Heart left ventricle (tissue), 16 donors: ENCODE measurements around the gene OBP2A. TPM values are rescaled to one million over a fixed set of nuclear protein-coding genes. Genes with fewer than 3 reads are reported as not detected.

Source experiments
- ATAC-seq, 4 donors: fragments of 200-7000 bp; cut with Tn5 transposase; one replicate each; pipeline ENCODE4 v1.9.1; 2020 to 2022; ENCODE audit warnings: moderate library complexity in 4 of 4, mild to moderate bottlenecking in 3 of 4, moderate number of reproducible peaks in 1 of 4
- DNase-seq, 5 donors: peaks; one replicate each; pipeline ENCODE4 v3.0.0-alpha.2; 2020
- H3K27ac ChIP-seq, 12 donors: fragments of 200-600 bp; sonication (generic) in 4 of 12; one replicate each; pipeline versions ENCODE4 v1.5.0 to v1.8.0; 2016 to 2022; ENCODE audit warnings: mild to moderate bottlenecking in 2 of 12
- H3K27me3 ChIP-seq, 9 donors: fragments of 200-600 bp; sonication (generic) in 2 of 9; one replicate each; pipeline versions ENCODE4 v1.5.1 to v1.8.0; 2016 to 2022; ENCODE audit warnings: mild to moderate bottlenecking in 3 of 9
- H3K36me3 ChIP-seq, 9 donors: fragments of 200-600 bp; sonication (generic) in 2 of 9; one replicate each; pipeline versions ENCODE4 v1.5.0 to v1.8.0; 2018 to 2022; ENCODE audit warnings: mild to moderate bottlenecking in 2 of 9
- H3K4me1 ChIP-seq, 12 donors: fragments of 200-600 bp; sonication (generic) in 4 of 12; one replicate each; pipeline versions ENCODE4 v1.5.0 to v1.8.0; 2016 to 2022; ENCODE audit warnings: mild to moderate bottlenecking in 3 of 12
- H3K4me3 ChIP-seq, 12 donors: fragments of 200-600 bp; sonication (generic) in 4 of 12; one replicate each; pipeline versions ENCODE4 v1.5.0 to v1.8.0; 2017 to 2022; ENCODE audit warnings: mild to moderate bottlenecking in 9 of 12, moderate library complexity in 4 of 12
- H3K9me3 ChIP-seq, 12 donors: fragments of 200-600 bp; sonication (generic) in 4 of 12; one replicate each; pipeline versions ENCODE4 v1.5.0 to v1.8.0; 2016 to 2022; ENCODE audit warnings: mild to moderate bottlenecking in 1 of 12
- CTCF ChIP-seq, 12 donors: fragments of 200-600 bp; sonication (generic) in 4 of 12; IDR thresholded peaks; one replicate each; pipeline versions ENCODE4 v1.5.0 to v1.8.0; 2018 to 2022; ENCODE audit warnings: antibody characterized with exemption in 12 of 12, mild to moderate bottlenecking in 5 of 12
- POLR2A ChIP-seq, 2 donors: fragments of 450-650 bp; IDR thresholded peaks; one replicate each; pipeline ENCODE4 v1.6.1; 2017; ENCODE audit warnings: antibody characterized with exemption in 2 of 2, mild to moderate bottlenecking in 2 of 2, moderate library complexity in 2 of 2
- WGBS, 4 donors: extraction: QIAGEN DNeasy Blood & Tissue Kit in 2 of 4; methylation state at CpG; one replicate each; pipeline versions ENCODE4 v1.1.5 to v1.1.7; 2013 to 2018; 5-methylcytosine and 5-hydroxymethylcytosine counted together
- intact Hi-C, 10 donors: fragments of 100-400 bp; cut with DNase I; formaldehyde crosslinking; loops; one replicate each; pipeline versions ENCODE4 v1.11.1 to v1.14.2; 2022
- polyA plus RNA-seq, 2 donors: library from polyadenylated mRNA; stranded (reverse); fragments of 200-250 nt; gene quantifications; one replicate each; pipeline ENCODE4 v1.2.3, GENCODE V29; 2013
- total RNA-seq, 9 donors: library from RNA; depleted of rRNA in 2 of 9; stranded (reverse); fragments of >200 nt in 2 of 9; fragmentation: NEBNext Ultra II Directional in 3 of 9; extraction: Animal tissue kit (Norgen Biotek cat#: 25700) in 3 of 9; gene quantifications; one replicate each; pipeline versions ENCODE4 v1.1.0 to v1.2.4, GENCODE V29; 2016 to 2023
- donor health status: ischemic (EF 13 %, LVEDD 7.1; RV severe dilation, severe dysfunction).
- donor health status: healthy with polysubstance abuse.
- donor health status: DM: no; HTN: yes; CAD: no.
- donor health status: DM: no; HTN: no; CAD: no.
- donor health status: ischemic (EF 25% LVEDD 6.9; RV normal size, moderate dysfunction).
- donor health status: ischemic (EF 25% LVEDD 5.7; RV mildly dilated, moderate dysfunction).
- donor health status: healthy.
- donor health status: DM: yes; HTN: yes; CAD: no.
- donor health status: ischemic (EF 35%, LVEDD 5.7; RV mildly dilated, moderate dysfunction).
- donor health status: nonischemic (EF 11% LVEDD 7.7; RV severe dilation, severe dysfunction).
- donor health status: DM: yes; HTN: yes; CAD: no.
- donor health status: PGD.
- donor health status: ischemic (EF 29% LVEDD 5.4; RV normal size, mild dysfunction).
- donor health status: nonischemic (EF 23%, LVEDD 6.1; RV moderate dilation, normal function).

The OBP2A gene
- total and polyA plus RNA-seq, 11 donors = not detected

DNA sequence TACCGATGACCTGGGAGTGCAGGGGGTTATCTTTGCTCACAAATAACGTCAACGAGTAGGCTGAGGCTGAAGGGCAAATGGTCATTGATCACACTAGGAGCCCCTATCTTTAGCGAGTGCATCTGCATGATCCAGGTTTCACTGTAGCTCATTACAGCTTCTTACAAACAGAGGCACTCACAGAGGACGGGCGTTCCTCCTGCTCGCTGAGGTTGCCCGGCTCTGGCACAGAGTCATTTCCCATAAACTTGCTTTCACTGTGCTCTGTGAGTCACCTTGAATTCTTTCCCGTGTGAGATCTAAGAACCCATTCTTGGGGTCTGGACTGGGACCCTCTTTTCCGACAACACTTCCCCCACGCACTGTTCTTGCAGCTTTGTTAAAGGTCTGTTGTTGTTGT lies 13.7 kb downstream of the OBP2A start:
- Histone ChIP-seq H3K36me3 (no peaks in the 10 kb centered on the region), H3K27me3 (peaks cover 0 to 18% (median 0%) of the 10 kb centered on the region in 9 donors)

DNA sequence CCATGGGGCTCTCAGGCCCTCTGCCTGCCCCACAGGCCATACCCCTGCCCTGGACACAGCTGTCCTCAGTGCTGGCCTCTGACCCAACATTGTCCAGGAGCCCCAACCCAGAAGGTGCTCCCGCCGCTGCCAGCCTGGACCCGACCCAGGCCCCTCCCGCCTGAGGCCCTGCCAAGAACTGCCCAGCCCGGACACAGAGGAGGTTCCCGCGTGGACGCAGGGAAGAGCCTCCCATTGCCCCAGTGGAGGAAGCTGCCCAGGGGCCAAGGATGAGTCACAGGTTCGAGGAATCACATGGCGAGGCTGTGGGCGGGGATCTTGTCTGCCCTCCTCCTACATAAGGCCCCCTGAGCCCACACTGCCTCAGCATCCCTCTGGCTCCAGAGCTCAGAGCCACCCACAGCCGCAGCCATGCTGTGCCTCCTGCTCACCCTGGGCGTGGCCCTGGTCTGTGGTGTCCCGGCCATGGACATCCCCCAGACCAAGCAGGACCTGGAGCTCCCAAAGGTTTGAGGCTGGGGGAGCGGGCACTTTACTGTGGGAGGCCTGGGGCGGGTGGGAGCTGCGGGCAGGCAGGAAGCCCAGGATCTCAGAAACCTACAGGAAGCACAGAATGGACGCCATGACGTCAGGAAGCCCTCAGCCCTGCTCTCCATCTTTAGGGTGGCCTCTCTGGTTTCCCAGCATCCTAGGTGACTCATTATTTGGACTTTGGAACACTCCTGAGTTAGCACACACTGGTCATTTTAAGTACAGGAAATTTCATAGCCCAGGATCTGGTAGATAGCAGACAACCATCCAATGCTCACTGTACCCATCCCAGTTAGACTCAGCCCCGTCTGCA lies 15.7 kb downstream of the OBP2A start, which contains the start of gene PAEP:
Gene PAEP (plus strand): TSS at position 366 of the 844 bp plus-strand sequence.
- no peaks in the 10 kb centered on the region for H3K4me1 ChIP-seq
- H3K27ac ChIP-seq = no peak within 1 kb of the TSS
- no peaks in the 10 kb centered on the region for H3K36me3 ChIP-seq
- H3K27me3 ChIP-seq = peaks cover 0 to 31% (median 0%) of the 10 kb centered on the region in 9 donors
- TF ChIP-seq CTCF (IDR thresholded peaks at IDR 0.05) = no peak
- TF ChIP-seq POLR2A (IDR thresholded peaks at IDR 0.05) = no peak
- DNase-seq (no peak), ATAC-seq (no peak)
- 82 to 87% (median 86%) methylated on average over 3 to 20 of the region's 20 CpGs for WGBS, 4 donors
- intact Hi-C loops = no loop called here
- H3K9me3 ChIP-seq = peaks cover 0 to 3% (median 0%) of the 10 kb centered on the region in 12 donors
- H3K4me3 ChIP-seq = no peak within 1 kb of the TSS

More for the DNA sequence above, 13.7 kb downstream of the OBP2A start:
- Histone ChIP-seq H3K27ac (no peak overlapping the region), H3K4me3 (no peak overlapping the region), H3K4me1 (no peaks in the 10 kb centered on the region), H3K9me3 (peaks cover 0 to 5% (median 0%) of the 10 kb centered on the region in 12 donors)
- 25 to 38% (median 32%) methylated on average over 11 of the region's 11 CpGs for WGBS, 4 donors
- DNase-seq (no peak), ATAC-seq (no peak)
- TF ChIP-seq POLR2A (IDR thresholded peaks at IDR 0.05) (no peak), CTCF (IDR thresholded peaks at IDR 0.05) (no peak)
- intact Hi-C loops = no loop called here

DNA sequence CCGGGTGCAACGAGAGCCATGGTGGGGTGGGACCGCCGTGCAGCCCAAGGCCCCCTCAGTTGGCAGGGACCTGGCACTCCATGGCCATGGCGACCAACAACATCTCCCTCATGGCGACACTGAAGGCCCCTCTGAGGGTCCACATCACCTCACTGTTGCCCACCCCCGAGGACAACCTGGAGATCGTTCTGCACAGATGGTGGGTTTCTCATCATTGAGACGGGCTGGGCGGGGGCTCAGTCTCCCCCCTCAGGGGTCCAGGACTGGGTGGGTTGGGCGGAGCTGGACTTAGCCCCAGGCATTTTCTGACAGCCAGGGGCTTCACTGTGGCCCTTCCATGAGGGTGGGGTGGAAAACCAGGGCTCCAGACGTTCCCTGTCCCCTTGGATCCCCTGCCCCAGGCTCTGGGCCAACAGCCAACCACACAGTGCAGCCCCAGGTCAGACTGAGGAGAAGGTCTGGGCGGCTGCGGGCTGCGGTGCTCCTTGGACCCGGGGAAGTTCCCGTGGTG lies 16.4 kb downstream of the OBP2A start:
- intact Hi-C loops = no loop called here
- H3K36me3 ChIP-seq = no peaks in the 10 kb centered on the region
- H3K9me3 ChIP-seq = peaks cover 0 to 3% (median 0%) of the 10 kb centered on the region in 12 donors
- H3K4me3 ChIP-seq = no peak overlapping the region
- DNase-seq (no peak), ATAC-seq (no peak)
- no peak for TF ChIP-seq CTCF (IDR thresholded peaks at IDR 0.05)
- TF ChIP-seq POLR2A (IDR thresholded peaks at IDR 0.05) = no peak
- H3K27me3 ChIP-seq = peaks cover 0 to 31% (median 0%) of the 10 kb centered on the region in 9 donors
- WGBS, 4 donors = 84 to 96% (median 90%) methylated on average over 7 to 17 of the region's 17 CpGs
- no peak overlapping the region for H3K27ac ChIP-seq
- H3K4me1 ChIP-seq = no peaks in the 10 kb centered on the region

GRCh38 chr9:135563039-135563476 lies 17.1 kb downstream of the OBP2A start:
- Histone ChIP-seq H3K27me3 (peaks cover 0 to 31% (median 0%) of the 10 kb centered on the region in 9 donors), H3K9me3 (peaks cover 0 to 3% (median 0%) of the 10 kb centered on the region in 12 donors), H3K4me3 (no peak overlapping the region), H3K4me1 (no peaks in the 10 kb centered on the region), H3K36me3 (no peaks in the 10 kb centered on the region), H3K27ac (no peak overlapping the region)
- TF ChIP-seq CTCF (IDR thresholded peaks at IDR 0.05) (no peak), POLR2A (IDR thresholded peaks at IDR 0.05) (no peak)
- DNase-seq = no peak
- intact Hi-C loops = no loop called here
- 70 to 85% (median 84%) methylated on average over 1 of the region's 1 CpG for WGBS, 4 donors
- no peak for ATAC-seq
